Tibial nerve (tissue), 4 donors: ENCODE results near the gene ADAMTS3. TPM values are rescaled to one million over a fixed set of nuclear protein-coding genes. Genes with fewer than 3 reads are reported as not detected.

Experiments
- DNase-seq, 2 donors: peaks; one replicate each; pipeline ENCODE4 v3.0.0-alpha.2; 2019; ENCODE audit warnings: low spot score in 2 of 2
- H3K27ac ChIP-seq, 4 donors: fragments of 200-600 bp; sonication (generic) in 3 of 4; one replicate each; pipeline ENCODE4 v1.5.1; 2017 to 2019; ENCODE audit warnings: mild to moderate bottlenecking in 1 of 4
- H3K27me3 ChIP-seq, 2 donors: fragments of 200-600 bp; sonication (generic) in 1 of 2; one replicate each; pipeline versions ENCODE4 v1.5.1 to v1.6.0; 2017 to 2019
- H3K36me3 ChIP-seq, 3 donors: fragments of 200-600 bp; sonication (generic); one replicate each; pipeline ENCODE4 v1.5.1; 2018 to 2019
- H3K4me1 ChIP-seq, 4 donors: fragments of 200-600 bp; sonication (generic) in 3 of 4; one replicate each; pipeline ENCODE4 v1.5.1; 2017 to 2019
- H3K4me3 ChIP-seq, 4 donors: fragments of 200-600 bp; sonication (generic) in 3 of 4; one replicate each; pipeline ENCODE4 v1.5.1; 2017 to 2019; ENCODE audit warnings: mild to moderate bottlenecking in 1 of 4, moderate library complexity in 1 of 4
- H3K9me3 ChIP-seq, 4 donors: fragments of 200-600 bp; sonication (generic) in 3 of 4; one replicate each; pipeline ENCODE4 v1.5.1; 2017 to 2019
- CTCF ChIP-seq, 5 experiments: fragments of 200-600 bp in 3 of 5; fragments of 450-650 bp in 2 of 5; sonication (generic) in 3 of 5; IDR thresholded peaks; one replicate each; pipeline ENCODE4 v1.5.1; 2016 to 2019; ENCODE audit warnings: antibody characterized with exemption in 5 of 5, mild to moderate bottlenecking in 3 of 5, moderate library complexity in 2 of 5
- EP300 ChIP-seq, 2 donors: sonication (generic); formaldehyde crosslinking; IDR thresholded peaks; one replicate each; pipeline ENCODE4 v1.6.1; 2017; ENCODE audit warnings: antibody characterized with exemption in 2 of 2, mild to moderate bottlenecking in 1 of 2
- POLR2A ChIP-seq, 2 donors: fragments of 450-650 bp; IDR thresholded peaks; one replicate each; pipeline ENCODE4 v1.6.1; 2017; ENCODE audit warnings: antibody characterized with exemption in 2 of 2, mild to moderate bottlenecking in 2 of 2, moderate library complexity in 2 of 2
- WGBS, 2 donors: methylation state at CpG; one replicate each; pipeline ENCODE4 v1.1.5; 2018; 5-methylcytosine and 5-hydroxymethylcytosine counted together
- total RNA-seq, 4 donors: library from RNA; depleted of rRNA; stranded (reverse); fragments of >200 nt; gene quantifications; one replicate each; pipeline ENCODE4 v1.1.0, GENCODE V29; 2016

The ADAMTS3 gene
- total RNA-seq, 4 donors from 2014 or later = 1.7 to 4.3 (median 2.4) TPM

GRCh38 chr4:72569719-72570235 is 756 bp upstream of the ADAMTS3 start:
- WGBS, 2 donors = 40 to 46% methylated on average over 15 of the region's 15 CpGs

GRCh38 chr4:72567821-72568675 is 973 bp downstream of the ADAMTS3 start:
- 2 to 3% methylated on average over 37 to 40 of the region's 41 CpGs for WGBS, 2 donors
- peak overlapping the region; percentile 39 to 68 (median 48) for H3K4me3 ChIP-seq

More at GRCh38 chr4:72569719-72570235, 756 bp upstream of the ADAMTS3 start:
- Histone ChIP-seq H3K27ac (peak overlapping the region; percentile 59 to 85 (median 70)), H3K36me3 (no peaks in the 10 kb centered on the region), H3K9me3 (no peaks in the 10 kb centered on the region), H3K4me3 (peak overlapping the region; percentile 39 to 68 (median 48)), H3K4me1 (peaks cover 0 to 14% (median 4%) of the 10 kb centered on the region in 4 donors), H3K27me3 (no peaks in the 10 kb centered on the region)
- TF ChIP-seq POLR2A (IDR thresholded peaks at IDR 0.05) (no peak), CTCF (IDR thresholded peaks at IDR 0.05) (no peak), EP300 (IDR thresholded peaks at IDR 0.05) (no peak)
- DNase-seq = peak in 1 of 2 donors; percentile 8

GRCh38 chr4:72567036-72567435 is 2.0 kb downstream of the ADAMTS3 start:
- no peak for TF ChIP-seq POLR2A (IDR thresholded peaks at IDR 0.05)
- TF ChIP-seq CTCF (IDR thresholded peaks at IDR 0.05) = no peak
- no peak for TF ChIP-seq EP300 (IDR thresholded peaks at IDR 0.05)

More at GRCh38 chr4:72567821-72568675, 973 bp downstream of the ADAMTS3 start:
- Histone ChIP-seq H3K9me3 (no peaks in the 10 kb centered on the region), H3K27me3 (no peaks in the 10 kb centered on the region), H3K27ac (peak overlapping the region in 3 of 4 donors; percentile 24 to 85 (median 68)), H3K36me3 (no peaks in the 10 kb centered on the region), H3K4me1 (peaks cover 0 to 14% (median 4%) of the 10 kb centered on the region in 4 donors)
- peak in 1 of 5 experiments; percentile 10 for TF ChIP-seq CTCF (IDR thresholded peaks at IDR 0.05)
- TF ChIP-seq POLR2A (IDR thresholded peaks at IDR 0.05) = no peak
- peak in 1 of 2 donors; percentile 16 for TF ChIP-seq EP300 (IDR thresholded peaks at IDR 0.05)
- peak; percentile 21 to 38 for DNase-seq

GRCh38 chr4:72566464-72566972 is 2.5 kb downstream of the ADAMTS3 start:
- Histone ChIP-seq H3K4me3 (no peak overlapping the region), H3K36me3 (no peaks in the 10 kb centered on the region), H3K9me3 (no peaks in the 10 kb centered on the region), H3K27ac (no peak overlapping the region), H3K27me3 (no peaks in the 10 kb centered on the region), H3K4me1 (peaks cover 0 to 14% (median 4%) of the 10 kb centered on the region in 4 donors)
- 44 to 53% methylated on average over 2 of the region's 2 CpGs for WGBS, 2 donors
- TF ChIP-seq EP300 (IDR thresholded peaks at IDR 0.05) (no peak), CTCF (IDR thresholded peaks at IDR 0.05) (no peak), POLR2A (IDR thresholded peaks at IDR 0.05) (no peak)
- no peak for DNase-seq

More at GRCh38 chr4:72567036-72567435, 2.0 kb downstream of the ADAMTS3 start:
- Histone ChIP-seq H3K4me1 (peaks cover 0 to 14% (median 4%) of the 10 kb centered on the region in 4 donors), H3K9me3 (no peaks in the 10 kb centered on the region), H3K4me3 (peak overlapping the region in 1 of 4 donors; percentile 68), H3K27ac (peak overlapping the region in 2 of 4 donors; percentile 68 to 85), H3K27me3 (no peaks in the 10 kb centered on the region), H3K36me3 (no peaks in the 10 kb centered on the region)
- 35 to 54% methylated on average over 1 of the region's 1 CpG for WGBS, 2 donors
- DNase-seq = no peak
